ENCODE results near the gene KCNA5. TPM values are rescaled to one million over a fixed set of nuclear protein-coding genes. Genes with fewer than 3 reads are reported as not detected.

Gene KCNA5
- polyA plus RNA-seq, 3 donors, result not detected

GRCh38 chr12:5040368-5040767 is 3.3 kb upstream of the KCNA5 start:
- Histone ChIP-seq H3K4me3 (replicated peaks in 1 of 3; ENCODE audit: low read depth in 2 of 3, low read length in 3 of 3) (no peak overlapping the region), H3K4me2 (replicated peaks; ENCODE audit: extremely low read depth, low read length, poor library complexity, severe bottlenecking) (no peak overlapping the region), H3K4me1 (ENCODE audit: control insufficient read depth in 1 of 2, insufficient read depth in 2 of 2, low read length in 2 of 2) (peaks cover 0 to 7% of the 10 kb centered on the region in 2 donors), H3K36me3 (replicated peaks in 1 of 2; ENCODE audit: control insufficient read depth in 1 of 2, insufficient read depth in 2 of 2, low read length in 2 of 2) (no peaks in the 10 kb centered on the region), H4K20me1 (ENCODE audit: insufficient read depth, low read length) (no peaks in the 10 kb centered on the region), H3K9ac (ENCODE audit: insufficient read depth, low read length, poor library complexity, severe bottlenecking) (no peak overlapping the region), H3K27me3 (ENCODE audit: control insufficient read depth in 2 of 2, insufficient read depth in 2 of 2, low read length in 2 of 2) (peaks cover 44 to 66% of the 10 kb centered on the region in 2 donors), H2AFZ (ENCODE audit: insufficient read depth, low read depth, low read length, poor library complexity, severe bottlenecking) (no peak overlapping the region), H3K79me2 (ENCODE audit: insufficient read depth, low read length) (no peaks in the 10 kb centered on the region), H3K9me3 (replicated peaks in 1 of 2; ENCODE audit: control insufficient read depth in 1 of 2, insufficient read depth in 1 of 2, low read length in 2 of 2) (no peaks in the 10 kb centered on the region), H3K27ac (ENCODE audit: low read depth in 1 of 2, low read length in 2 of 2) (no peak overlapping the region)
- no CpG with 5 or more reads among the region's 5 CpGs for WGBS (ENCODE audit: insufficient coverage)
- TF ChIP-seq, protein P1, sequence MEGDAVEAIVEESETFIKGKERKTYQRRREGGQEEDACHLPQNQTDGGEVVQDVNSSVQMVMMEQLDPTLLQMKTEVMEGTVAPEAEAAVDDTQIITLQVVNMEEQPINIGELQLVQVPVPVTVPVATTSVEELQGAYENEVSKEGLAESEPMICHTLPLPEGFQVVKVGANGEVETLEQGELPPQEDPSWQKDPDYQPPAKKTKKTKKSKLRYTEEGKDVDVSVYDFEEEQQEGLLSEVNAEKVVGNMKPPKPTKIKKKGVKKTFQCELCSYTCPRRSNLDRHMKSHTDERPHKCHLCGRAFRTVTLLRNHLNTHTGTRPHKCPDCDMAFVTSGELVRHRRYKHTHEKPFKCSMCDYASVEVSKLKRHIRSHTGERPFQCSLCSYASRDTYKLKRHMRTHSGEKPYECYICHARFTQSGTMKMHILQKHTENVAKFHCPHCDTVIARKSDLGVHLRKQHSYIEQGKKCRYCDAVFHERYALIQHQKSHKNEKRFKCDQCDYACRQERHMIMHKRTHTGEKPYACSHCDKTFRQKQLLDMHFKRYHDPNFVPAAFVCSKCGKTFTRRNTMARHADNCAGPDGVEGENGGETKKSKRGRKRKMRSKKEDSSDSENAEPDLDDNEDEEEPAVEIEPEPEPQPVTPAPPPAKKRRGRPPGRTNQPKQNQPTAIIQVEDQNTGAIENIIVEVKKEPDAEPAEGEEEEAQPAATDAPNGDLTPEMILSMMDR (IDR thresholded peaks at IDR 0.05), result no peak
- H3K4me3 Mint-ChIP-seq, result peak overlapping the region in 1 of 2 donors; percentile 56
- H3K27ac Mint-ChIP-seq, result no peak overlapping the region
- H3K9me3 Mint-ChIP-seq, result peaks cover 0 to 12% (median 5%) of the 10 kb centered on the region in 7 donors
- intact Hi-C loops (cut with micrococcal nuclease), result no loop called here
- no peaks in the 10 kb centered on the region for H3K36me3 Mint-ChIP-seq
- DNase-seq, result no peak
- H3K27me3 Mint-ChIP-seq (ENCODE audit: low read depth in 3 of 3), result peaks cover 52 to 73% (median 55%) of the 10 kb centered on the region in 3 donors
- peaks cover 4% of the 10 kb centered on the region for H3K4me1 Mint-ChIP-seq

DNA sequence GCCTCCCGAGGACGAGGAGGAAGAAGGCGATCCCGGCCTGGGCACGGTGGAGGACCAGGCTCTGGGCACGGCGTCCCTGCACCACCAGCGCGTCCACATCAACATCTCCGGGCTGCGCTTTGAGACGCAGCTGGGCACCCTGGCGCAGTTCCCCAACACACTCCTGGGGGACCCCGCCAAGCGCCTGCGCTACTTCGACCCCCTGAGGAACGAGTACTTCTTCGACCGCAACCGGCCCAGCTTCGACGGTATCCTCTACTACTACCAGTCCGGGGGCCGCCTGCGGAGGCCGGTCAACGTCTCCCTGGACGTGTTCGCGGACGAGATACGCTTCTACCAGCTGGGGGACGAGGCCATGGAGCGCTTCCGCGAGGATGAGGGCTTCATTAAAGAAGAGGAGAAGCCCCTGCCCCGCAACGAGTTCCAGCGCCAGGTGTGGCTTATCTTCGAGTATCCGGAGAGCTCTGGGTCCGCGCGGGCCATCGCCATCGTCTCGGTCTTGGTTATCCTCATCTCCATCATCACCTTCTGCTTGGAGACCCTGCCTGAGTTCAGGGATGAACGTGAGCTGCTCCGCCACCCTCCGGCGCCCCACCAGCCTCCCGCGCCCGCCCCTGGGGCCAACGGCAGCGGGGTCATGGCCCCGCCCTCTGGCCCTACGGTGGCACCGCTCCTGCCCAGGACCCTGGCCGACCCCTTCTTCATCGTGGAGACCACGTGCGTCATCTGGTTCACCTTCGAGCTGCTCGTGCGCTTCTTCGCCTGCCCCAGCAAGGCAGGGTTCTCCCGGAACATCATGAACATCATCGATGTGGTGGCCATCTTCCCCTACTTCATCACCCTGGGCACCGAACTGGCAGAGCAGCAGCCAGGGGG is 979 bp downstream of the KCNA5 start:
- H3K4me2 ChIP-seq (replicated peaks; ENCODE audit: extremely low read depth, low read length, poor library complexity, severe bottlenecking), result no peak overlapping the region
- no peak overlapping the region for H3K4me3 ChIP-seq (replicated peaks in 1 of 3; ENCODE audit: low read depth in 2 of 3, low read length in 3 of 3)

More for the DNA sequence above, 979 bp downstream of the KCNA5 start:
- no peaks in the 10 kb centered on the region for H3K9me3 ChIP-seq (replicated peaks in 1 of 2; ENCODE audit: control insufficient read depth in 1 of 2, insufficient read depth in 1 of 2, low read length in 2 of 2)
- peaks cover 0 to 17% (median 9%) of the 10 kb centered on the region in 7 donors for H3K9me3 Mint-ChIP-seq
- H3K4me1 Mint-ChIP-seq, result peaks cover 4% of the 10 kb centered on the region
- peaks cover 60 to 84% (median 64%) of the 10 kb centered on the region in 3 donors for H3K27me3 Mint-ChIP-seq (ENCODE audit: low read depth in 3 of 3)
- no peaks in the 10 kb centered on the region for H3K36me3 ChIP-seq (replicated peaks in 1 of 2; ENCODE audit: control insufficient read depth in 1 of 2, insufficient read depth in 2 of 2, low read length in 2 of 2)
- H3K4me3 Mint-ChIP-seq, result peak overlapping the region in 1 of 2 donors; percentile 76
- no peak overlapping the region for H2AFZ ChIP-seq (ENCODE audit: insufficient read depth, low read depth, low read length, poor library complexity, severe bottlenecking)
- H3K27ac Mint-ChIP-seq, result no peak overlapping the region
- H3K9ac ChIP-seq (ENCODE audit: insufficient read depth, low read length, poor library complexity, severe bottlenecking), result no peak overlapping the region
- intact Hi-C loops (cut with micrococcal nuclease), result no loop called here
- H3K27ac ChIP-seq (ENCODE audit: low read depth in 1 of 2, low read length in 2 of 2), result no peak overlapping the region
- H3K79me2 ChIP-seq (ENCODE audit: insufficient read depth, low read length), result no peaks in the 10 kb centered on the region
- H3K36me3 Mint-ChIP-seq, result no peaks in the 10 kb centered on the region
- peaks cover 3 to 7% of the 10 kb centered on the region in 2 donors for H3K4me1 ChIP-seq (ENCODE audit: control insufficient read depth in 1 of 2, insufficient read depth in 2 of 2, low read length in 2 of 2)
- H3K27me3 ChIP-seq (ENCODE audit: control insufficient read depth in 2 of 2, insufficient read depth in 2 of 2, low read length in 2 of 2), result peaks cover 36 to 74% of the 10 kb centered on the region in 2 donors
- DNase-seq, result no peak
- no peaks in the 10 kb centered on the region for H4K20me1 ChIP-seq (ENCODE audit: insufficient read depth, low read length)
- WGBS (ENCODE audit: insufficient coverage), result 49% methylated on average over 63 of the region's 71 CpGs
- TF ChIP-seq, protein P1 (IDR thresholded peaks at IDR 0.05), result no peak

All from CD14-positive monocyte (primary cell).